Activated T-cell treated with anti-CD3 and anti-CD28 coated beads for 24 hours (primary cell): ENCODE results near the gene GDPGP1.
"Not testable (repeated sequence)": the region's sequence is repeated elsewhere in the genome, so short reads cannot be mapped to it uniquely, and the experiment has no call there.

Experiments
- DNase-seq: peaks from one replicate; pipeline ENCODE4 v3.0.0-alpha.2; 2020; ENCODE audit warnings: low read depth

GDPGP1 gene

DNA sequence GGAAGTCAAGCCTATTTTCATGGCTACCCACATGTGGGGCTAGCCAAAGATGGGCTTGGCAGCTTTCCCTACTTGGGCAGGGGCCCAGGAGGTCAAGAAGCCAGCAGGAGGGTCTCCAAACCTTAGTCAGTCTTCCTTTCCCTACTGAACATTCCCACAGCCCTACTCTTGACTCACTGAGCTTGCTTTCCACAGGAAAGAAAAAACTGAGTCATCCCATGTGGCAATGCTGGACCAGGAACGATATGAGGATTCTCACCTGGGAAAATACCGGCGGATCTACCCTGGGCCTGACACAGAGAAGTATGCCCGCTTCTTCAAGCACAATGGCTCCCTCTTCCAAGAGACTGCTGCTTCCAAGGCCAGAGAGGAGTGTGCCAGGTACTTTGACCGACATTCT, 27.8 kb downstream of the GDPGP1 start:
- DNase-seq: no peak

DNA sequence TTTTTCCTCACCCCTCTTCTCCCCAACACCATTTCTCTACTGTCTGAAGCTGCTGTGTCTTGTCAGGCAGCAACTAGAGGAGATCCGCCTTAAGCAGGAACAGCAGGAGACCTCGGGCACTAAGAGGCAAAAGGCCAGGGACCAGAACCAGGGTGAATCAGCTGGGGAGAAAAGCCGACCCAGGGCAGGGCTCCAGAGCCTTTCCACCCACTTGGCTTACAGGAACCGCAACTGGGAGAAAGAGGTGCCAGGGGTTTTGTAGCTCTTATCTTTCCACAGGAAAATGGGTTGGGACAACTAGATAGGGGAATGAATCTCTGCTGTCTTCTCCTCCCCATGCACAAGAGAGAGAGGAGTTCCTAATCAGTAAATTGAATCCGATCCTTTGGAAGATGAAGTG, 28.4 kb downstream of the GDPGP1 start:
- DNase-seq: no peak

DNA sequence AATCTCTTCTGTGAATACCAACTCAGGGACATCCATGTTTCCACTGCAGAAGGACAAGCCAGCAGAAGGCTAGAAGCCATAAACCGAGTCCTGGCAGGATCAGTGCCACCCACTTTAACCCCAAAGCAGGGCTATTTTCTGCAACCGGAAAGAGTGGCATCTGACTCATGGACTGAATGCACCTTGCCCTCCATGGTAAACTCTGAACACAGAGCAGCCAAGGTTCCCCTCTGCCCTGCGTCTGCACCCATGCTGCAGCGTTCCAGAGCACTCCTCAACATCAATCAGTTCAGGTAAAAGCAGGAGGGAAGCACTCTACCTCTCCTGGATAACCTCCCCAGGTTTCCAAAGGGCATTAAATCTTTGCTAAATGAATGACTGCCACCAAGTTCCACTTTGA, 30.7 kb downstream of the GDPGP1 start:
- peak; percentile 15 for DNase-seq

DNA sequence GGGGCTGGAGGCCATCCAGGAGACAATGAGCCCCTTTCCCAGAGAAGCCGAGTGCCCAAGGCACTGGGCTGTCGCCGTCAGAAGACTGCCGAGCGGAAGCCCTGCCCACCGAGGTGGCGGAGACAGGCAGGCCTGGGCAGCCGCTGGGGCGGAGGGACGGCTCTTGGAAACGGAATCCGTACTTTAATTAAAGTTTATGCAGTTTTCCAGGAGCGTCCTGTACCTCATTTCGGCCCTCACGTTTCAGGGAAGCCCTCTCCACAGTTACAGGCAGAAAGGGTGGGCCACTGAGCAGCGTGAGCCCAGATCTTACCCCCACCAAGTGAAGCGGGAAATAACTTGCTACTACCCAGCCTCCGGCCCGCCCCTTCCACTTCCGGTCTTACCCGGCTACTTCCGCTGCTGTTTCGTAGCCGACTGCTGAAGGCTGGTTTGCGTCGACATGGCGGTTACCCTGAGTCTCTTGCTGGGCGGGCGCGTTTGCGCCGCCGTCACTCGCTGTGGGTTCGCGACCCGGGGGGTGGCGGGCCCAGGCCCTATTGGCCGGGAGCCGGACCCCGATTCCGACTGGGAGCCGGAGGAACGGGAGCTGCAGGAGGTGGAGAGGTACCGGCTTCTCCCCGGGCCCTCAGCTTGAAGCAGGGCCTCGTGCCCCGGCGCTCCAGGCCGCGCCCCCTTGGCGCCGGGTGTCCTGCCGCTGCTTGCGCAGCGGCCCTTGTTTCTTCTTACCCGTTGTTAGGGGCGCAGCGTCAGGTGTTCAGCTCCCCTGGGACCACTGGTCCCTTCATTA, 31.5 kb downstream of the GDPGP1 start, which contains the start of gene NGRN:
Gene NGRN, plus strand, starts transcription at position 402 of the 790 bp plus-strand sequence. Its CDS starts 41 bp downstream, at position 443.
- peak; percentile 91 for DNase-seq

DNA sequence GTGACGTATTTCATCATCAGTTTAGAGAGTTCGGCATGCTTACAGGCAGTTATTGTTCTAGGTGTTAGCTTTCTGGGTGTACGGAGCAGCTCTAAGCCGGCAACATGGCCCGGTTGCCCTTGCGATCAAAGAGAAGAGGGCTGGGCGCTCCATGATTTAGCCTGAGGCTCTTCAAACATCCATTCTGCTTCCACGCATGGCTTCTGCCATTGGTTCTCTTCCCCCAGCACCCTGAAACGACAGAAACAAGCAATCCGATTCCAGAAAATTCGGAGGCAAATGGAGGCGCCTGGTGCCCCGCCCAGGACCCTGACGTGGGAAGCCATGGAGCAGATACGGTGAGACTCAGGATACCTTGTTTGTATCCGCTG, 32.0 kb downstream of the GDPGP1 start:
- peak; percentile 31 for DNase-seq

DNA sequence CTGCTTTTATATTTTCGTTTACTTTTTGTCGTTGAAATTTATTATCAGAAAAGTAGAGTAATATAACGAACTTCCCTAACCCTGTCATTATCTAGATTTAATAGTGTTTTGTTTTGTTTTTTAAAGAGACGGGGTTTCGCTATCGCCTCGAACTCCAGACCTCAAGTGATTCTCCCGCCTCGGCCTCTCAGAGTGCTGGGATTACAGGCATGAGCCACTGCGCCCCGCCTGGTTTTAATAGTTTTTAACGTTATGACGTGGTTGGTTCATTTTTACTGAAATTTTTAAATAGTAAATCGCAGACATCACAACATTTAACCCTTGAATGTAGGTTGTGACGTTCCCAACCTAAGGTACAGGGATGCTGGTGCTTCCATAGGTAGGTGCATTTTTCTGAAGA, 32.5 kb downstream of the GDPGP1 start:
- DNase-seq: no peak

DNA sequence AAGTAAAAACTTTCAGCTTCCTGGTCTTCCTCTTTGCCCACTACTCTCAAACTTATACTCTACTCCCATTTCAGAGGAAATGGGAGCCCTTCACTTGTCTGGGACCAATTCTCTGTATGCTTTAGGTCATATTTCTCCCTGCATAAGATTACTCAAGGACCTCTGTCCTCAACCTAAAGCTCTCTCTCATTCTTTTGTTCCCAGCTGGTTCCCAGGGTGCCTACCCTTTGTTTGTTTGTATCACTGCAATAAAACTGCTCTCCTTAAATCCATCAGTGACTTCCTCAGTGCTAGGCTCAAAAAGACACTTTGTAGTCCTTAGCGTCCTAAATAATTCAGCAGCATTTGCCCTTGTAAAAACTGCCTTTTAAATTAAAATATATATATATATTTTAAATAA, 34.4 kb downstream of the GDPGP1 start:
- no peak for DNase-seq

DNA sequence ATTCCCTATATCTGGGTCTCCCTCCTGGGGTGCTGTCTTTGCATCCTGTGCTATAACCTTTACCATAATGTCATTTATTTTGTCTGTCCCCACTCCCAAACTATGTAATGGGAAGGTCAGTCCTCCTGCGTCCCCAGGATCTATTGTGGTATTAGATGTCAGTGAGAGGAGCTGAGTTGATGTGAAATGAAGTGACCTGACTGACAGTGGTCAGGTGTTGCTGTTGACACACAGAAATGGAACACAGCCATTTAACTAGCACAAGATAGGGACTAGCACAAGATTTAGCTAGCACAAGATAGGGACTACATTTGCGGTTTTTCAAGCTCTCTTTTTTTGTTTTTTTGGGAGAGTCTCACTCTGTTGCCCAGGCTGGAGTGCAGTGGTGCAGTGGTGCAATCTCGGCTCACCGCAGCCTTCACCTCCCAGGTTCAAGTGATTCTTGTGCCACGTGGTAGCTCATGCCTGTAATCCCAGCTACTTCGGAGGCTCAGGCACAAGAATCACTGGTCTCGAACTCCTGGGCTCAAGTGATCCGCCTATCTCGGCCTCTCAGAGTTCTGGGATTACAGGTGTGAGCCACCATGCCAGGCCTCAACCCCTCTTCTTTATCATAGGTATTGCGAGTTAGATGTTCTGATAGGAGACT, 36.6 kb downstream of the GDPGP1 start:
- DNase-seq: no peak

DNA sequence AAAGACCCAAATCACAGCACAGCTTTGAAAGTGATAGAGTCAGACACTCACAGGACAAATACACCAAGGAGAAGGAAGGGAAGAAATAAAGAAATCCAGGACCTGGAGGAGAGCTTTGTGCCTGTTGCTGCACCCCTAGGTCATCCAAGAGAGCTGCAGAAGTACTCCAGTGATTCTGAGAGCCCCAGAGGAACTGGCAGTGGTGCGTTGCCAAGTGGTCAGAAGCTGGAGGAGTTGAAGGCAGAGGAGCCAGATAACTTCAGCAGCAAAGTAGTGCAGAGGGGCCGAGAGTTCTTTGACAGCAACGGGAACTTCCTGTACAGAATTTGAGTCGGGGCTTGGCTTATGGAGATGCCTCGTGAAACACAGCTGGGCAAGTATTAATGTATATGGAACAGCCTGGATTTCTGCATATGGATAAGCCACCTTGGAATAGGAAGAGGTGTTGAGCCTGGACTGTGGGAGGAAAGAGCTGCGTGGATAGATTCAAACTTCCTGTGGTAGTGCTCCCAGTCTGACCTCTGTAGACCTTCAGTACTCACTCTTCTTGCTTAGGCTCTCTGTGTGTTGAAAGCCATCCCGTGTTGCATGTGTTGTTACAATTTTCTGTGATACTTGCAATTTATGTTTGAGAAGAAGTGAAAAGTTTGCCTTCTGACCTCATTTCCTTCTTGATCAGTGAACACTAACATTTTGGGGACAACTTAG, 37.6 kb downstream of the GDPGP1 start:
- no peak for DNase-seq

DNA sequence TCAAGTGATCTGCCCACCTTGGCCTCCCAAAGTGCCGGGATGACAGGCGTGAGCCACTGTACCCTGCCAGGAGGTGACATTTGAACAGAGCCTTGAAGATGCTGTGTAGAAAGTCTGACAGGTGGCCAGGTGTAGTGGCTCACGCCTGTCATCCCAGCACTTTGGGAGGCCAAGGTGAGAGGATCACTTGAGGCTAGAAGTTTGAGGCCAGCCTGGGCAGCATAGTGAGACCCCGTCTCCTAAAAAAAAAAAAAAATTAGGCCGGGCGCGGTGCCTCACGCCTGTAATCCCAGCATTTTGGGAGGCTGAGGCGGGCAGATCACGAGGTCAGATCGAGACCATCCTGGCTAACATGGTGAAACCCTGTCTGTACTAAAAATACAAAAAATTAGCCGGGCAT, 44.5 kb downstream of the GDPGP1 start:
- not testable (repeated sequence) for DNase-seq

DNA sequence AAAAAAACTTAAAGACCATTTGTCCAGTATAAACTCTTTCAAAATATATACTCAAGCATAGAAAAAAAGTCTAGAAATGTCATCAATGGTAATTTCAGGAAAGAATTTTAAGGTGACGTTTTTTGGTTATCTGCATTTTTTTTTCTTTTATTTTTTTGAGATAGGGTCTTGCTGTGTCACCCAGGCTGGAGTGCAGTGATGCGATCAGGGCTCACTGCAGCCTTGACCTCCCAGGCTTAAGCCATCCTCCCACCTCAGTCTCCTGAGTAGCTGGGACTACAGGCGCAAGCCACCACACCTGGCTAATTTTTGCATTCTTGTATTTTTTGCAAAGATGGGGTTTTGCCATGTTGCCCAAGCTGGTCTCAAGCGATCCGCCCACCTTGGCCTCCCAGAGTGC, 46.7 kb downstream of the GDPGP1 start:
- DNase-seq: not testable (repeated sequence)

DNA sequence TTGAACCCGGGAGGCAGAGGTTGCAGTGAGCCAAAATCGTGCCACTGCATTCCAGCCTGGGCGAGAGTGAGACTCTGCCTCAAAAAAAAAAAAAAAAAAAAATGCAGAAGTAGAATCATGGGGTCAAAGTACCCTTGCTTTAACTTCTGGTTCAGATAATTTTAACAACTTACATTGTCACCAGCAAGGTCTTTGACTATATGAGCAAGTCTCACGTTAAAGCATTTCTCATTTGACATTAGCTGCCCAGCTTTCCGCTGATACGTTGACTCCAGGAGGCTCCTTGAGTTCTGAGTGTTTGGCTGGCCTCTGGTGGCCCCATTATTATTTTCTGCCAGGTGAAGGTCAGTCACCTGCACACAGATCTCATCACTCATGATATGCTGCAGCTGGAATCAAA, 47.6 kb downstream of the GDPGP1 start:
- not testable (repeated sequence) for DNase-seq

DNA sequence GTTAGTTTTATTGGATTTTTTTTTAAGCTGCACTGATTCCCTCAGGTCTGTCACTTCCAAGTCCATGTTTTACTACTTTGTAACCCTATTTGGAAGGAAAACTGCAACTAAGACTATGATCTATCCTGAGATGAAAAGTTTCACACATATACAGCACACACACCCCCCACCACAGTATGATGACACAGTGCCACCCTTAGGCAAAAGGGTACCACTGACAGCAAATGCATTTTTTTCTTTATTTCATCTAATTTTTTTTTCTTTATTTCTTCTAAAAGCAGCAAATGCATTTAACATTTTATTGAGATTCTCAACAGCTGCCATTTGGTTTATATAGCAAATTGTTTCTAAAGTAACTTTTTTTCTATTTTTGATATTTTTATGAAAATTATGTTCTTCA, 52.7 kb downstream of the GDPGP1 start:
- DNase-seq: no peak

DNA sequence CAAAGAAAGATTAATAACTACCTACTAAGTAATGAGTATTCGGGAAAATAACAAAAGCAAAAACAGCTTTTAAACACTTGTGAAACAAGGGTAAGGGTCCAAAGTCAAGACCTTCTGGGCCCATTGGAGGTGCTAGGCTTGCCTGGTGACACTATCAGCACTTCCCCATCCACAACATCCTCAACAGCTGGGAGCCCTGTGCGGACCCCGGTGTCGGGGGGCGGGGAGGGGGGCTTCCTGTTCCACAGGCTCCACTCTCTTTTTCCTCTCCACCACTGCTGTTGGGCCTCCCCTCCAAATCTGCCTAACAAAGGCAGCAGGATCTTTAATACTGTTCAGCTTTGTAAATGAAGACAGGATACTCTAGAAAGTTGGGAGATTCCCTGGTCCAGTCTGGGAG, 53.1 kb downstream of the GDPGP1 start:
- DNase-seq: no peak

DNA sequence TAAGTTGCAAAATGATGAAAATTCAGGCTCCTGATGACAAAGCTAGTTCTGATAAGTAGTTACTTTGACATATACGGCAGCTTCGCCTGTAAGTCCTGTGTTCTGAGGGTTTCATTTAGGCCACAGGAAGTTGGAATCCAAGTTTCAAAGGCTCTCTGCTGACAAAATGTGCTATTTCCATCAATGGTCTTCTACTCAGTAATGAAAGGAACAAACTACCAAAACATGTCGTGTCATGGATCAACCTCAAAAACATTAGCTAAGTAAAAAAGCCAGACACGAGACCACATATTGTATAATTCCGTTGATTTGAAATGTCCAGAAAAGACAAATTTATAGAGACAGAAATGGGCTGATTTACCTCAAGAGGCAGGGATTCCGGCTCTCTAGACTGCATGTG, 53.9 kb downstream of the GDPGP1 start:
- DNase-seq: no peak

DNA sequence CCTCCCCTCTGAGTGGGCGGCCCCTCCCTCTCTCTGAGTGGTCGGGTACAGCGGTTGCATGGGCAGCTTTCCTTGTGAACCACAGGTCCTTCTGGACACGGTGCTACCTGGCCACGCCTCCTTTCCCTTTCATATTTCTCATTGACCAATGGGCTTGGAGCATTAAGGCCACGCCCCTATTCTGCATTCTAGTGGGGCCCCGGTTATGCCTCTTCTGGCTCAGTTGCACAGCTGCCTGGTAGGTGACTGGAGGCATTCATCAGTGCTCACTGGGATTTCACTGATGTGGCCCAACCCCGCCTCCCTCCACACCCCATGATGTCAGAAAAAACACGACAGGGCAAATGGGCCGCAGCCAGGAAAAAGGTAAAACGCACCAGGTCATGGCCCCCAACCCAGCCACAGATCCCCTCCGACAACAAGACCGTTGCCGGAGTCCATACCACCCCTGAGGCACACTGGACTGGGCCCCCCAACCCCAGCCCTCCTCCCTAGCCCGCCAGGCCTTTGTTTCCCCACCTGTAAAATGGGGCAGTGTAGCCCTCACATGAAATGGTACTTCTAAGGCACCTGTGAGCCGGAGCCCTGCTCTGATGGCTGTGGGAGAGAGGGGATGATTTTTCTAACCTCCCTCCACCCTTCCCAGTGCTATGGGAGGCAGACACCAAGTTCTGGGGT, 57.8 kb downstream of the GDPGP1 start:
- no peak for DNase-seq

DNA sequence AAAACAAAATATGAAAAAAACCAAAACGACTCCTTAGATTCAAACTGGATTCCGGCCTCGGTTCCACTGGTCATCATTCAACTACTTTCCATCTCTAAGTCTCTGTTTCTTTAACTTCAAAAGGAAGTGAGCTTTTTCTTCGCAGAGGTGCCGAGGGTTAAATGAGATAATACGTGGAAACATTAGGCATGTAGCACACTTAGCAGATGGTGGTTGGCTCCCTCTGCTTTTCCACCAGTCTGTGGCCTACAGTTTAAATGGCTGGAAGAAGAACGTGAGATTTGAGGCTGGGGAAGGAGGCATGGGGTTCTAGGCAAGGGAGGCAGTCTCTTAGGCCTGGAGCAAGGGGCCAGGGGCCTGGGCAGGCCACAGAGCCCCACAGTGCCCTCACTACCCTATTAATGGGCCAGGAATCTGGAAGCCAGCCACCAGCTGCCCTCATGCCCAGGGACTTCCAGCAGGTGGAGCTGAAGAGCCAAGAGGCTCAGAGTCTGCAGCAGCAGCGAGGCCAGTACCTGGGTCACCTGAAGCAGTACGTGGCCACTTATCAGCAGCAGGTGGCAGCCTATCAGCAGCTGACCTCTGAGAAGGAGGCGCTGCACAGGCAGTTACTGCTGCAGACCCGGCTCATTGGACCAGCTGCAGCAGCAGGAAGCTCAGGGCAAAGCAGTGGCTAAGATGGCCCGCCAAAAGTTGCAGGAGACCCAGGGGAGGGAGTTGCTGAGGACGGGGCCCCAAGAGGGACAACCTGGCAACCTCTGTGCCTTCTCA, 59.2 kb downstream of the GDPGP1 start:
- peak; percentile 66 for DNase-seq

DNA sequence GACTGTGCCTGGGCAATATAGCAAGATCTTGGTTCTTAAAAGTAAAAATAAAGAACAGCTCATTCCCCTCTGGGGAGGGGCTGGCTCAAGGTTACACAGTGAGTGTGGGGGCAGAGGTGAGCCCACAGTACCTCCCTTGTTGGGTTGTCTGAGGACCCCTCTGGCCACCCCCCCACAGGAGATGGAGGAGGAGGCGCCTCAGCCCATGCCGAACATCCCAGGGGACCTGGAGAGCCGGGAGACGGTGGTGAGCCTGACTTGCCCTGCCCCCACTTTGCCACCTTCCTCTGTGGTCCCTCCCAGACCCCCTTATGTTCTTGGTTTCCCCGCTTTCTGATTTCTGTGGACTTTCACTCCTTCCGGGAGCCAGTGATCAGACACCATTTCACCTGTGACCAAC, 60.1 kb downstream of the GDPGP1 start:
- DNase-seq: no peak

DNA sequence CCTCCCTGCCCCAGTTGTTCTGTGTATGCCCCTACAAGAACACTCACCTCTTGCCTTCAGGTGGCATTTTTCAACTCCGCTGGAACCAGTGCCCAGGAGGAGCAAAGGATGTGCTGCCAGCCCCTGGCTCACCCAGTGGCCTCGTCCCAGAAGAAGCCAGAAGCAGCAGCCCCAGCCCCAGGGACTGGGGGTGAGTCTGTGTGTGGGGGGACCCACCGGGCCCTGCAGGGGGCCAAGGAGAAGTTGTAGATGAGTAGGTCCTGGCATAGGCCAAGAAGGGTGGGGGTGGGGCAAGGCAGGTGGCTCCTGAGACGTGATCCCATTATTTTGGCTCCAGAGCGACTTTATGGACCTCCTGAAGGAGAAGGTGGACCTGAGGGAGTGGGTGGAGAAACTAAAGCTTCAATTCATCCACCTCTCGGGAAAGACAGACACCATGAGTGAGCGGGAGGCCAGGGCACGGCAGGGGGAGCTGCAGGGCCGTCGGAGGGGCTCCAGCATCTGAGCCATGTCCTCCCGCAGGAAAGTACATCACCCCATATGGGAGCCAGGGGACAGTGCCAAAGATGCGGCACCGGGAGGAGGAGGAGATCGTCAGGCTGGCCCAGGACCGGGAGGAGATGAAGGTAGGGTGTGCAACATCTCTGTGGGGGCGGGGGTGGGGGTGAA, 60.7 kb downstream of the GDPGP1 start:
- no peak for DNase-seq

DNA sequence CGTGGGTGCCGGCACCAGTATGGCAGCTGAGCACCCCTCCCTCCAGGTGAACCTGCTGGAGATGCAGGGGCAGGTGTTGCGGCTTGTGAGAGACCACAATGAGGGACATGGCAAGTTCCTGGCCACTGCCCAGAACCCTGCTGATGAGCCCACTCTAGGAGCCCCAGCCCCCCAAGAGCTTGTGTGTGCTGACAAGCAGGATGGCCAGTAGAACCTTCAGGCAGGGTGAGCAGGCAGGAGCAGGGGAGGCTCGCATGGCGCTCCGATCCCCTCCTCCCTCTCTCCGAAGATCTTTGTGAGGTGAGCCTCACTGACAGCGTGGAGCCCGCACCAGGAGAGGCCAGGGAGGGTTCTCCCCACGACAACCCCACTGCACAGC, 61.2 kb downstream of the GDPGP1 start:
- no peak for DNase-seq
